Left ventricle myocardium inferior (tissue), 1 donor: ENCODE measurements around the gene OR5AR1. TPM values are rescaled to one million over a fixed set of nuclear protein-coding genes. Genes with fewer than 3 reads are reported as not detected.

ENCODE experiments used
- DNase-seq: peaks from one replicate; pipeline ENCODE4 v3.0.0-alpha.2; 2020
- H3K27ac ChIP-seq: fragments of 200-600 bp; replicated peaks from 2 replicates; pipeline ENCODE4 v1.8.0; 2021
- H3K27me3 ChIP-seq: fragments of 200-600 bp; 2 replicates; pipeline ENCODE4 v1.8.0; 2021; ENCODE audit warnings: low read depth
- H3K36me3 ChIP-seq: fragments of 200-600 bp; 2 replicates; pipeline ENCODE4 v1.8.0; 2021
- H3K4me1 ChIP-seq: fragments of 200-600 bp; 2 replicates; pipeline ENCODE4 v1.8.0; 2021
- H3K4me3 ChIP-seq: fragments of 200-600 bp; 2 replicates; pipeline ENCODE4 v1.8.0; 2021; ENCODE audit warnings: mild to moderate bottlenecking, moderate library complexity
- H3K9me3 ChIP-seq: fragments of 200-600 bp; replicated peaks from 2 replicates; pipeline ENCODE4 v1.8.0; 2021
- intact Hi-C: fragments of 100-400 bp; cut with micrococcal nuclease; formaldehyde crosslinking; loops from one replicate; pipeline ENCODE4 v1.11.0; 2022
- long read RNA-seq: library from polyadenylated mRNA; unstranded; transcript quantifications from one replicate; pipeline ENCODE4 v2.0.0, GENCODE V29; 2021
- total RNA-seq: library from RNA; stranded (reverse); fragmentation: NEBNext Ultra II Directional; extraction: Animal tissue kit (Norgen Biotek cat#: 25700); gene quantifications from one replicate; pipeline ENCODE4 v1.2.1, GENCODE V29; 2021
- TF ChIP-seq, protein P1 (sequence below): fragments of 200-600 bp; IDR thresholded peaks from 2 replicates; pipeline ENCODE4 v1.8.0; 2021; ENCODE audit warnings: antibody characterized with exemption, mild to moderate bottlenecking, borderline replicate concordance
- donor health status: DM: no; HTN: yes; CAD: no; lungs with severe emphysema.

The OR5AR1 gene
- total RNA-seq: not detected
- long read RNA-seq: 0 reads

DNA sequence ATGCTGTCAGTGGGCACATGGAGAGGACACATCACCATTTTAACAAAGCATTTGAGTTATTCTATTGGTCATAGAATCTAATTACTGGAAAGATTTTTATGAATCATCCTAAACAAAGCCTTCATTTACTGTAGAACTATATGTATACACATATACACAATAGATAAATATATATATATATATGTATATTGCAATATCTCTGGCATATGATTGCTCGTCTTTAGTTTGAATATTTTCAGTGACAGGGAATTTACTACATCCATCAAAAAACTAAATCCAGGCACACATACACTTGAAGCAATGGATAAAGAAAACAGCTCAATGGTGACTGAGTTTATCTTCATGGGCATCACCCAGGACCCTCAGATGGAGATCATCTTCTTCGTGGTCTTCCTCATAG is at the start of gene OR5AR1:
OR5AR1 (plus strand) TSS at position 301 of the 400 bp plus-strand sequence; CDS start at position 301, 0 bp downstream.
- no peaks in the 10 kb centered on the region for H3K36me3 ChIP-seq
- H3K4me1 ChIP-seq: no peaks in the 10 kb centered on the region
- intact Hi-C loops: no loop called here
- TF ChIP-seq, protein P1, sequence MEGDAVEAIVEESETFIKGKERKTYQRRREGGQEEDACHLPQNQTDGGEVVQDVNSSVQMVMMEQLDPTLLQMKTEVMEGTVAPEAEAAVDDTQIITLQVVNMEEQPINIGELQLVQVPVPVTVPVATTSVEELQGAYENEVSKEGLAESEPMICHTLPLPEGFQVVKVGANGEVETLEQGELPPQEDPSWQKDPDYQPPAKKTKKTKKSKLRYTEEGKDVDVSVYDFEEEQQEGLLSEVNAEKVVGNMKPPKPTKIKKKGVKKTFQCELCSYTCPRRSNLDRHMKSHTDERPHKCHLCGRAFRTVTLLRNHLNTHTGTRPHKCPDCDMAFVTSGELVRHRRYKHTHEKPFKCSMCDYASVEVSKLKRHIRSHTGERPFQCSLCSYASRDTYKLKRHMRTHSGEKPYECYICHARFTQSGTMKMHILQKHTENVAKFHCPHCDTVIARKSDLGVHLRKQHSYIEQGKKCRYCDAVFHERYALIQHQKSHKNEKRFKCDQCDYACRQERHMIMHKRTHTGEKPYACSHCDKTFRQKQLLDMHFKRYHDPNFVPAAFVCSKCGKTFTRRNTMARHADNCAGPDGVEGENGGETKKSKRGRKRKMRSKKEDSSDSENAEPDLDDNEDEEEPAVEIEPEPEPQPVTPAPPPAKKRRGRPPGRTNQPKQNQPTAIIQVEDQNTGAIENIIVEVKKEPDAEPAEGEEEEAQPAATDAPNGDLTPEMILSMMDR: no peak
- no peak within 1 kb of the TSS for H3K4me3 ChIP-seq
- no peaks in the 10 kb centered on the region for H3K27me3 ChIP-seq
- no peaks in the 10 kb centered on the region for H3K9me3 ChIP-seq
- H3K27ac ChIP-seq: no peak within 1 kb of the TSS
- no peak for DNase-seq

DNA sequence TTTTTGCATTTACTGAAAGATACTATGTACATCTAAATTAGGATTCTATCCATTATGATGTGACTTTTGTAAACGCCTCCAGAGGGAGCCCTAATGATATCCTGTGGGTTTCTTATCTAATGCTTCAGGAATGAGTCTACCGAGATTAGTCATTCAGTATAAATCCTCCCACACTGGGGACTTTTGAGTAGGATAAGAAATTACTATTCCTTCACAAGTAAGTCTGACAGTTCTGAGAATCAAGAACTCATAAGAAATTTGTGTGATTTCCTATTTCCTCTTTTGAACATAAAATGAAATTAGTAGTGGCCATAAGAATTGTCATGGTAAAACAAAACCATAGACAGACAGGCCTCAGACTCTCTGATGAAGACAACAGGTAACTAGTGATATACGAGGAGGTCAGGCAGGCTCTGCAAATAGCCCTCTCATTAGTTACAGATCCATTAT is 38.8 kb upstream of the OR5AR1 start:
- Histone ChIP-seq H3K9me3 (no peaks in the 10 kb centered on the region), H3K36me3 (no peaks in the 10 kb centered on the region), H3K4me1 (no peaks in the 10 kb centered on the region), H3K27ac (no peak overlapping the region), H3K4me3 (no peak overlapping the region), H3K27me3 (no peaks in the 10 kb centered on the region)
- intact Hi-C loops: no loop called here
- no peak for DNase-seq
- TF ChIP-seq, protein P1: peak; percentile 45

DNA sequence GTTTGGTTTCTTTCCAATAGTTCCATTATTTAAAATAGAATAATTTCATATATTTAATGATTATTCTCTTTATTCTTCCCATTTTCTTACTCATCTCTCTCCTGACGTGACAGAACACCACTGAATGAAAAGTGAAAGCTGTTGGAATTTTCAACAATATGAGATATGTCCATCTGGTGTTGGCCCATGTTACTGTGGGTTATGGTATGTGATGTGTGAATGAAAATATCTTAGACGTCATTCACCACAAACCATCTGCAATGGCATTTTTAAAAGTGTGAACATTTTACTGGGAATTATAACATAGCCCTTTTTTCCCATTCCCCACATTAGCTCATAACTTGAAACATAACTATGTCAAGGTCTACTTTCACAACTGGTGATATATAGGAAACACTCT is 37.5 kb upstream of the OR5AR1 start:
- DNase-seq: no peak
- TF ChIP-seq, protein P1: no peak
- intact Hi-C loops: no loop called here
- Histone ChIP-seq H3K4me1 (no peaks in the 10 kb centered on the region), H3K9me3 (no peaks in the 10 kb centered on the region), H3K27me3 (no peaks in the 10 kb centered on the region), H3K27ac (no peak overlapping the region), H3K4me3 (no peak overlapping the region), H3K36me3 (no peaks in the 10 kb centered on the region)

DNA sequence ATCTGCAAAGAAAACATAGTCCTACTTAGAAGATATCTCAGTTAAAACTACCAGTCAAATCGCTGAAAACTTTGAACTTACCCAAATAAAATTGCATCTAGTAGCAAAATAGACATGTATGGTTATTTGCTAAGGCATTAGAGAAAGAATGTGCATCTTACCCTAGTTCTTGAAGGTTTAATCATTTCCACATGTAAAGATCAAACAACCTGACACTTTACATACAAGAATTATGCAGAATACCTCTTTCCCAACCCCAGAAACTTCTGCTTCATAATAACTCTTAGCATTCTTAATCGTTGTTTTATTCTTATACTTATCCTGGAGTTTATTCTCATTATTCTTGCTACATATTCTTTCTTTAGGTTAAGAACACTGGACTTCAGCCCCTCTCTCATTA is 31.2 kb upstream of the OR5AR1 start:
- intact Hi-C loops: no loop called here
- H3K4me1 ChIP-seq: no peaks in the 10 kb centered on the region
- no peak overlapping the region for H3K27ac ChIP-seq
- H3K4me3 ChIP-seq: no peak overlapping the region
- no peaks in the 10 kb centered on the region for H3K36me3 ChIP-seq
- no peaks in the 10 kb centered on the region for H3K27me3 ChIP-seq
- TF ChIP-seq, protein P1: no peak
- H3K9me3 ChIP-seq: no peaks in the 10 kb centered on the region
- no peak for DNase-seq

DNA sequence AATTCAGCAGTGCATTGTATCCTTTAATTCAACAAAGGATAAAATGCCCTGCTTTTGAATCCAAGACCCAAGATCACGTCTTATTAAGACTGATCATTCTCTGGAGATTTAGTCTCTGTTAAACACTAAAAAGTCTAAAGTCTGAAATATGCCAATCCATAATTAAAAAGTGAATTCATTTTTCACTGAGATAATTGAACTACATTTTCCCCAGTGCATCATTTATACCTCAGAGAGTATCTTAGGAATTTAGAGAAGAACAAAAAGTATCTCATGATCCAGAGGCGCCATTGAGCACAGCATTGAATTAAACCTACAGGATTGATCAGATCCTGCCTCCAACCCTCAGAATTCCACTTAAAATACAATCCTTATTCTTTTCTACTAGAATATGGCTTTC is 26.6 kb upstream of the OR5AR1 start:
- no peaks in the 10 kb centered on the region for H3K36me3 ChIP-seq
- intact Hi-C loops: no loop called here
- TF ChIP-seq, protein P1: no peak
- no peaks in the 10 kb centered on the region for H3K4me1 ChIP-seq
- no peak for DNase-seq
- no peak overlapping the region for H3K27ac ChIP-seq
- no peaks in the 10 kb centered on the region for H3K27me3 ChIP-seq
- no peak overlapping the region for H3K4me3 ChIP-seq
- no peaks in the 10 kb centered on the region for H3K9me3 ChIP-seq
